Body of pancreas (tissue), 4 donors: ENCODE measurements around the gene KCNQ1OT1.

Experiments
- POLR2A ChIP-seq, 3 donors: fragments of 450-650 bp; IDR thresholded peaks; one replicate each; pipeline ENCODE4 v1.6.1; 2016; ENCODE audit warnings: antibody characterized with exemption in 3 of 3, mild to moderate bottlenecking in 2 of 3
- TF ChIP-seq, protein P1 (sequence below), 7 experiments: fragments of 450-650 bp in 4 of 7; fragments of 200-600 bp in 3 of 7; sonication (generic) in 3 of 7; IDR thresholded peaks; one replicate each; pipeline ENCODE4 v1.5.1; 2016 to 2019; ENCODE audit warnings: antibody characterized with exemption in 7 of 7

DNA sequence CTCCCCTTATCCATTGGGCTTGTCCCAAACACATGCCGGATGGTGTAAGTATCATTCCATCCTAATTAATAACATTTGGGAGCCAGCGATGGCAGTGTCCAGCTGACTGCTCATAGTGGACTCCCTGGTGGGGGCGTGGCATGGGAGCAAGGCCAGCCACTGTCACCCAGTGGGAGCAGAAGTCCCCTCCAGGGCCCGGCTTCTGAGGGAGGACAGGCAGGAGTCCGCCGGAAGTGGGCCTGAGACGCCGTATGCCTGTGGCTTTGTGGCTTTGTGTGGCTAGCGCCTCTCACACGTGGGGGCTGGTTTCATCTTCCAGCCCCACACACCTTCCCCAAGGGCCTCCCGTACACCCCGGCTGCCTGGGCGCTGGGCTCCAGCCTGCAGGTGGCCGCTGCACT, 130.5 kb downstream of the KCNQ1OT1 start:
- TF ChIP-seq, protein P1, sequence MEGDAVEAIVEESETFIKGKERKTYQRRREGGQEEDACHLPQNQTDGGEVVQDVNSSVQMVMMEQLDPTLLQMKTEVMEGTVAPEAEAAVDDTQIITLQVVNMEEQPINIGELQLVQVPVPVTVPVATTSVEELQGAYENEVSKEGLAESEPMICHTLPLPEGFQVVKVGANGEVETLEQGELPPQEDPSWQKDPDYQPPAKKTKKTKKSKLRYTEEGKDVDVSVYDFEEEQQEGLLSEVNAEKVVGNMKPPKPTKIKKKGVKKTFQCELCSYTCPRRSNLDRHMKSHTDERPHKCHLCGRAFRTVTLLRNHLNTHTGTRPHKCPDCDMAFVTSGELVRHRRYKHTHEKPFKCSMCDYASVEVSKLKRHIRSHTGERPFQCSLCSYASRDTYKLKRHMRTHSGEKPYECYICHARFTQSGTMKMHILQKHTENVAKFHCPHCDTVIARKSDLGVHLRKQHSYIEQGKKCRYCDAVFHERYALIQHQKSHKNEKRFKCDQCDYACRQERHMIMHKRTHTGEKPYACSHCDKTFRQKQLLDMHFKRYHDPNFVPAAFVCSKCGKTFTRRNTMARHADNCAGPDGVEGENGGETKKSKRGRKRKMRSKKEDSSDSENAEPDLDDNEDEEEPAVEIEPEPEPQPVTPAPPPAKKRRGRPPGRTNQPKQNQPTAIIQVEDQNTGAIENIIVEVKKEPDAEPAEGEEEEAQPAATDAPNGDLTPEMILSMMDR (IDR thresholded peaks at IDR 0.05) = no peak
- TF ChIP-seq POLR2A (IDR thresholded peaks at IDR 0.05) = no peak
